Astrocyte (in vitro differentiated cells and primary cell): ENCODE data around the gene PPM1A.

Source experiments
- CTCF ChIP-seq: IDR thresholded peaks from 2 replicates; pipeline ENCODE4 v1.5.1; 2011; ENCODE audit warnings: low read depth, mild to moderate bottlenecking, inconsistent platforms, low read length, moderate library complexity; ENCODE audit not compliant: insufficient read depth
- EZH2 ChIP-seq: IDR thresholded peaks from 2 replicates; pipeline ENCODE4 v1.6.1; 2012; ENCODE audit warnings: mild to moderate bottlenecking, low read length, inconsistent platforms; ENCODE audit not compliant: insufficient read depth

- TF ChIP-seq CTCF (no peak), EZH2 (no peak)
Observed at GRCh38 chr14:60235440-60235839, 13.6 kb upstream of the PPM1A start.
